Activated CD4-positive, alpha-beta T cell treated with anti-CD3 and anti-CD28 coated beads, Interleukin-2, amount 50 U/mL, for 48 hours (primary cell): ENCODE results near the gene C10orf120.

ENCODE experiments used
- DNase-seq, 2 experiments: peaks; one replicate each; pipeline ENCODE4 v3.0.0-alpha.2; 2020

Gene C10orf120

DNA sequence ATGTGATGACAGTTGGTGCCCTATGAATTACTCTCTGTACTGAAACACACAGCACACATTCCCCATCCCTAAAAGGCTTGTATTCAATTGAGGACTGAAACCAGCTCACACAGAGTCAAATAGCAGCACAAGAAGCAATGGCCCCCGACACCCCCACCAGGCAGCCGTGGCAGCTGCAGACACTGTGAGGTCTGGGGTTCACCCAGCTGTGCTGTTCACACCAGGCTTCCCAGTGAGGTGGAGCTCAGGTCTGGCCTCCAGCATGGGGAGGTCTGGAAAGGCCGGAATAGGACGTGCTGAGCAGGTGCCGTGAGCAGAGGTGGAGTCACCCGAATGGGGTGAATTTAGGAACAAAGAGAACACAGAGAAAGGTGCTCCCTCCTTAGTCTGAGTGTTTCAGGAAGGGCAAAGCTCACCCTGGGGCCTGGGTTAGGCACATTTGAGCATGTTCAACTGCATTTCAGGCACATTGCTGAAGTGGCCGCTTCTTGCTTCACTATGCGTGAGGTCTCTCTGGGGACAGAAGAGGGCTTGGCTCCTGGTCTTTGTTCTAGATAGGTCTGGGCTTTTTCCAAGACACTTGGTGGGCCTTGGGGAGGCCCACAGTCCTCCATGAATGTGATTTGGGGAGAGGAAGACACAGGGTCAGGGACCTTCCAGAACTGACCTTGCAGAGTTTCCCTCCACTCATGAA is 41.1 kb downstream of the C10orf120 start:
- DNase-seq = no peak

DNA sequence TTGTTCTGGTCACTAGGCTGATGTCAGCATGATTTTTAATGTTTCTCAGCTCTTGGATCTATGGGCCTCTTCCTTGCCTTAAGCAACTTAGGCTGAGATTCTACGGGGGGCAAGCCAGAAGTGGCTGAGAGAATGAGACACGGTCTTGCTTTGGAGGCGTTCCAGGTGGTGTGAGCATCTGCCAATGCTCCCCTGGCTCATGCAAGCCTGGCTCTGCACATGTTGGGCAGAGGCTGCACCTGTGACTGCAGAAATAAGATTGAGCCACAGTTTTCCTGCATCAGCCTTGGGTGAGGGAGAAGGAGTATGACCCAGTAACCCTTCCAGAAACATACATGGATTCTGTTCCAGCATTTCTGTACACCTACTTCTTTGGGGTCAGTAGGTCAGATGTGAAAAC is 41.9 kb downstream of the C10orf120 start:
- no peak for DNase-seq

DNA sequence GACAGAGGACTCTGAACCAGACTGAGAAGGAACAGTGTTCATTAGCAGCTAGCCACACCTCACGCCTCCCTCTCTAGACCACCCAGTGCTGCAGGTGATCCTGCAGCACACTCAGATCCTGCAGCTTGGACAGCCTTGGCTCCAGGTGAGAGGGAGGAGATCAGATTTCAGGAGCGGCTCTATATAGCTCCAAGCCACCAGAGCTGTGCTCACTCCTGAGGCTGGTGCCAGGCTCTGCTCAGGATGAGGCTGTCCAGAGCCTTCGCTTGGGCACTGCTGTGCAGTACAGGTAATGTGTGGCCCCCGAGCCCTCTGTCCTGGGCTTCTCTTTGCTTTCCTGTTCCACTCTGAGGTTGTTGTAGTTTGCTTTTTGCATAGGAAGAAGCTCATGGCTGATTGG is 42.4 kb downstream of the C10orf120 start:
- no peak for DNase-seq

DNA sequence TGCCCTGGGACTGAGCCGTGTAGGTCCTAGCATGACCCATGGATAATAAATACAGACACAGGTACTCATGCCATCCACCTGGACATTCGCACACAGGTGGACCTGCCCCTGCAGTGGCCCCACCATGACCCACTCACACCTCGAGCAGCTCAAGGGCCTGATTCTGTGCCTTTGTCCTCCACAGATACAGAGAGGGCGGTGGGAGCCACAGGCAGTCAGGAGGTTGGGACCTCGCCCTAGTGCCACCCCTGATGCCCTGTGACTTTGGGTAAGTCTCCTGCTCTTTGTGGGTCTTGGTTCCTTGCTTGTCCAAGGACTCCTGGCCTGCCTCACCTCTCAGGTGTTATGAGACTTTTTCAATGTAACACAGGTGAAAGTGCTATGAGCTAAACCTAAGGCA is 42.9 kb downstream of the C10orf120 start:
- no peak for DNase-seq

DNA sequence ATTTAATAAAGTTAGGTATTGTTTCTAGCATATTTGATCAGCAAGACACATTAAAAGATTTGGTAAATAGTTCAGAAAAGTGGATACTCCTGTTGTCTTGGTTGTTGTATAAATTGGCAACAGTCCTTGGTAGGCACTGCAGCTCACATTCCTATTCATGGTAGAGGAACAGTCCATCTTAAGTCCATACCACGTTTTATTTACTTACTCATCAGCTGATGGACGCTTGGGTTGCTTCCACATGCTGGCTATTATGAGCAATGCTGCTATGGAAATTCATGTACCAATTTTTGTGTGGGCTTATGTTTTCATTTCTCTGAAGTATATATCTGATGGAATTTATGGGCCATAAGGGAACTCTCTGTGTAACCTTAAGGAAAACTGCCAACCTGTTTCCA is 43.3 kb downstream of the C10orf120 start:
- no peak for DNase-seq

DNA sequence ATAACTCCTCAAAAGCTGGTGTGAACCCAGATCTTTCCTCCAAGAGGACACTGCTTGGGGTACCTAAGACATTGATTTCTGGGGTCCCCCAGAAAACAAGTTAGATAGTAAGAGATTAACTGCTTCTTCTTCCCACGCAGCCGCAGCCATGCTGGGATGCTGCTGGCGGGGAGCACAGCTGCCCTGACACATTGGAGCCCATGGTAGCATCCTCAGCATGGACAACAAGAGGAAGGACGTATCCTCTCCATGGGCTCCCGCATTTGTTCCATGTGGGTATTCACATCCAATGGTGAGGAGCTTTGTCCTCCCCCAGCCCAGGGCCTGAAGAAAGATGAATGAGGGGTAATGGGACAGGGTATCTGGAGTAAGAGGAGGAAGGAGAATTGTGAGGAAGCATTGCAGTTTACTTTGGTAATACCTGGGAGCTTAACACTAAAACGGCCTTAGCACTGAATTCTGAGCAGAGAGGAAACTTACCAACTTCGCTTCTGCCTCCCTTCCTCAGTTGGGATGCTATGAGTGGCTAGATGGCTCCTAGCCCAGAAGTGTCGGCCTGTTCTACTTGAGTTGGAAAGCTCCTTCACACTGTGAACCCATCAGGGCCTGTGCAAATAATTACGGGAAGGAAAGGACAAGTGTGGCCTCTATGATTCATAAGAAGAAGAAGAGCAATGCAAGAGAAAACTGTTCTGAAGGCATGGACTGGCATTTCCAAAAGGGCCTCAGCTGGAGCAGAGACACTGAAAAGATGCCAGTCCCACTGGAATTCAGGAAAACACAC is 43.9 kb downstream of the C10orf120 start:
- no peak for DNase-seq

DNA sequence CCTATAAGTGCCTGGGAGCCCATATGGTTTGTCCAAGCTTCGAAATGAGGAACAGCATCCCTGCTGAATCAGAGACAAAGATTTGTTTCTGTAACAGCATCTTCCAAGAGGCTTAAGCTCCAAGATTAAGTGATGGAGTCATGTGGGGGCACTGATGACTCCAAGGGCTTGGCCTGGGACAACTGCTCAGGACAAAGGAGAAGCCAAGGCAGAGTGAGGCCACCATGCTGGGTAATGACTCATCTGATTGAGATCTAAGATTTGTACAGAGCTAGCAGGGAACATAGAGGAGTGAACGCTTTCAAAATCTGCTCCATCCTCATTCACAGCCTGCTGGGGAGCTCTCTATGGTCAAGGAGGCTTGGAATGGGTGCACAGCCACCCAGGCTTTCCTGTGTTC is 49.3 kb downstream of the C10orf120 start:
- no peak for DNase-seq

DNA sequence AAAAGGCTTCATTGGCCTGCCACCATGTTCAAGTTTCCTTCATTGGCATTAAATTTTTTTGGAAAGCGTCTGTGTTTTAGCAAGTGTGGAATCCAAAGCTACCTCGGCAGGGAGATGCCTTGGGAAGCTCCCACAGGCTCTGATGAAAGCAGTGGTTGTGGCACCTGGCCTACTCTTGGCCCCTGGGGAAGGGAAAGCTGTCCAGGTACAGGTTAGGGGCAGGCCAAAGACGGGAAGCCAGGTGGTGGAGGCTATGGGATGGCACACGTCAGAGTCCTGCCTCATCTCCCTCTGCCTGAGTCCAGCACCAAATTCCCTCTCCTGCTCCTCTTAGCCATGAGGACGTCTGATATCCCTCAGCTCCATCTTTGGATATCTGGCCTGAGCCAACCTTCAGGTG is 49.7 kb downstream of the C10orf120 start:
- no peak for DNase-seq

DNA sequence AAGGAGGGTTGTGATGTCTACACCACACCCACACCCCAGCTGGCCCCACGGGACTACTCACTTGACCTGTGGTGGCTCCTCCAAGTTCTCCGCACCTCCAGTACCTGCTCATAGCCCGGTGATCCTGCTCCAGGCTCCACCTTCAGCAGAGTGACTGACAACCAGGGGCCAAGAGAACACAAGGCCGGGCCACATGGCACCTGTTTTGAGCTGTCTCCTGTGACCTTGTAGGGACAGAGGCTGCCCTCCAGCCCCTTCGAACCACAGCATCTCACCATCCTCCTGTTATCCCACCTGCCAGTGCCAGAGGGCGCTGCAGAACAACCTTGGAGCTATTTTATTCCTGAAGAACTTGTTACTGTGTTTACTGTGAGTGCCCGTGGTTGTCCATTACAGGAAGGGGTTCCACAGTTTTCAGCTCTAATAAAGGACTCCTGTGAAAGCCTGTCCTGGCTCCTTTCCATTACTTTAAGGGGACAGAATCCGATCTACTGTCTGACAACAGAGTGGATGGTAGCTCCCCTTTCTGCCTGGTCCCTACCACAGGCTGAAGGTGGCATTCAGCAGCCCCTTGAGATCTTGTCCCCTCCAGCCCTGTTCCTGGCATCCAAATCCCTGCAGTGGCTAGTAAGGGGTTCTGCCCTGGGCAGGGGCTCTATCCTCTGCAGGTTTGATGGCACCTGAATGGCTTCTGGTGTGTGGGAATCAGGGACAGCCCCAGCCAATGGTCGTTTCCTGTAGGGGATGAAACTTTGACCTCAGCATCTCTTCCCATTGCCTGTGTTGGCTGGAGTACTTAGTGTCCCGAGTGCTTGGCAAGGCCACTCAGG is 50.8 kb downstream of the C10orf120 start:
- peak; percentile 27 to 31 for DNase-seq
